HG03520 (cell line): Measurements from ENCODE around the gene NOX4.
"Not testable (repeated sequence)": the region's sequence is repeated elsewhere in the genome, so short reads cannot be mapped to it uniquely, and the experiment has no call there.

Experiments
- ATAC-seq: cut with Tn5 transposase; IDR thresholded peaks from one replicate; pipeline ENCODE4 v1.9.1; 2021; ENCODE audit warnings: mild to moderate bottlenecking, moderate library complexity; ENCODE audit not compliant: unreplicated experiment

NOX4 gene

GRCh38 chr11:89463266-89463780 is 27.9 kb downstream of the NOX4 start:
- no peak for ATAC-seq

- no peak for ATAC-seq
These were observed 32.5 kb downstream of the NOX4 start for GRCh38 chr11:89458716-89459115.

GRCh38 chr11:89457190-89457589 is 34.0 kb downstream of the NOX4 start:
- ATAC-seq: no peak

- no peak for ATAC-seq
These were observed 34.5 kb downstream of the NOX4 start for GRCh38 chr11:89456681-89457080.

GRCh38 chr11:89452780-89453179 is 38.4 kb downstream of the NOX4 start:
- ATAC-seq: no peak

- no peak for ATAC-seq
These were observed 43.3 kb downstream of the NOX4 start for GRCh38 chr11:89447845-89448244.

- no peak for ATAC-seq
These were observed 47.5 kb downstream of the NOX4 start for GRCh38 chr11:89443361-89444322.

GRCh38 chr11:89442801-89443200 is 48.4 kb downstream of the NOX4 start:
- no peak for ATAC-seq

GRCh38 chr11:89441606-89442005 is 49.6 kb downstream of the NOX4 start:
- no peak for ATAC-seq

GRCh38 chr11:89437317-89437716 is 53.9 kb downstream of the NOX4 start:
- ATAC-seq: no peak

GRCh38 chr11:89436071-89436470 is 55.1 kb downstream of the NOX4 start:
- no peak for ATAC-seq

GRCh38 chr11:89433278-89433677 is 57.9 kb downstream of the NOX4 start:
- ATAC-seq: no peak

GRCh38 chr11:89432182-89432581 is 59.0 kb downstream of the NOX4 start:
- ATAC-seq: not testable (repeated sequence)

GRCh38 chr11:89426501-89426900 is 64.7 kb downstream of the NOX4 start:
- not testable (repeated sequence) for ATAC-seq

GRCh38 chr11:89421718-89422117 is 69.5 kb downstream of the NOX4 start:
- no peak for ATAC-seq

GRCh38 chr11:89420981-89421380 is 70.2 kb downstream of the NOX4 start:
- ATAC-seq: no peak

GRCh38 chr11:89416961-89417360 is 74.2 kb downstream of the NOX4 start:
- ATAC-seq: no peak

- ATAC-seq: not testable (repeated sequence)
These were observed 80.1 kb downstream of the NOX4 start for GRCh38 chr11:89411112-89411511.

- not testable (repeated sequence) for ATAC-seq
These were observed 80.5 kb downstream of the NOX4 start for GRCh38 chr11:89410666-89411065.

- not testable (repeated sequence) for ATAC-seq
These were observed 82.7 kb downstream of the NOX4 start for GRCh38 chr11:89408441-89408840.

GRCh38 chr11:89405629-89406028 is 85.5 kb downstream of the NOX4 start:
- no peak for ATAC-seq

GRCh38 chr11:89391654-89392053 is 99.5 kb downstream of the NOX4 start:
- not testable (repeated sequence) for ATAC-seq
